SU-DHL-6 (cell line): Measurements from ENCODE around the gene HBB.

ENCODE experiments used
- H2AFZ ChIP-seq: fragments of 200-600 bp; sonication (generic); 2 replicates; pipeline ENCODE4 v1.6.1; 2014; ENCODE audit warnings: low read depth, mild to moderate bottlenecking, moderate library complexity, mixed read lengths, antibody characterized with exemption, low read length; ENCODE audit not compliant: severe bottlenecking
- H3F3A ChIP-seq: fragments of 200-600 bp; shearing (Covaris generic); 2 replicates; pipeline ENCODE4 v1.6.0; 2016; ENCODE audit warnings: antibody characterized with exemption, mild to moderate bottlenecking; ENCODE audit not compliant: insufficient read depth
- H3K27ac ChIP-seq: fragments of 200-600 bp; sonication (generic); 2 replicates; pipeline ENCODE4 v1.5.1; 2016; ENCODE audit warnings: low read depth, mild to moderate bottlenecking, low read length, moderate library complexity, mixed read lengths
- H3K27me3 ChIP-seq: fragments of 200-600 bp; sonication (generic), shearing (Covaris generic); 2 replicates; pipeline ENCODE4 v1.6.0; 2014; ENCODE audit warnings: mild to moderate bottlenecking, low read length
- H3K36me3 ChIP-seq: fragments of 200-600 bp; sonication (generic); 2 replicates; pipeline ENCODE4 v1.6.1; 2014; ENCODE audit warnings: mild to moderate bottlenecking, low read length, mixed read lengths
- H3K4me2 ChIP-seq: fragments of 300-600, 200-600 bp; shearing (Covaris generic), sonication (generic); 2 replicates; pipeline ENCODE4 v1.6.0; 2014; ENCODE audit warnings: low read length, low read depth, mild to moderate bottlenecking; ENCODE audit not compliant: poor library complexity, severe bottlenecking
- H3K4me3 ChIP-seq: fragments of 200-600 bp; sonication (generic); 2 replicates; pipeline ENCODE4 v1.5.1; 2014; ENCODE audit warnings: antibody characterized with exemption, low read length, mild to moderate bottlenecking, mixed read lengths; ENCODE audit not compliant: insufficient read depth, poor library complexity, severe bottlenecking
- H3K79me2 ChIP-seq: fragments of 200-600 bp; sonication (generic); 2 replicates; pipeline ENCODE4 v1.6.1; 2014; ENCODE audit warnings: mild to moderate bottlenecking, low read length, moderate library complexity; ENCODE audit not compliant: insufficient read depth
- H3K9ac ChIP-seq: fragments of 200-600 bp; sonication (generic); 2 replicates; pipeline ENCODE4 v1.7.0; 2014; ENCODE audit warnings: mild to moderate bottlenecking, low read length
- H3K9me2 ChIP-seq: fragments of 200-600 bp; sonication (generic); replicated peaks from 2 replicates; pipeline ENCODE4 v1.6.1; 2014; ENCODE audit warnings: low read length; ENCODE audit not compliant: insufficient read depth
- H3K9me3 ChIP-seq: fragments of 200-600 bp; sonication (generic); 2 replicates; pipeline ENCODE4 v1.6.1; 2014; ENCODE audit warnings: low read length, mixed read lengths; ENCODE audit not compliant: insufficient read depth
- H4K20me1 ChIP-seq: fragments of 200-600 bp; sonication (generic); 2 replicates; pipeline ENCODE4 v1.6.1; 2014; ENCODE audit warnings: low read depth, mild to moderate bottlenecking, antibody characterized with exemption, low read length, moderate library complexity, mixed read lengths
- EZH2phosphoT487 ChIP-seq: fragments of 200-600 bp; sonication (generic), shearing (Covaris generic); conservative IDR thresholded peaks from 2 replicates; pipeline ENCODE4 v1.6.1; 2018; ENCODE audit warnings: mild to moderate bottlenecking, antibody characterized with exemption, low read length, moderate library complexity, mixed read lengths
- TF ChIP-seq, protein P1 (sequence below): fragments of 200-600 bp; sonication (generic); IDR thresholded peaks from one replicate; pipeline ENCODE4 v1.5.1; 2017; ENCODE audit warnings: antibody characterized with exemption, mild to moderate bottlenecking, low read length, moderate library complexity; ENCODE audit not compliant: insufficient read depth, poor library complexity, severe bottlenecking

The HBB gene

DNA sequence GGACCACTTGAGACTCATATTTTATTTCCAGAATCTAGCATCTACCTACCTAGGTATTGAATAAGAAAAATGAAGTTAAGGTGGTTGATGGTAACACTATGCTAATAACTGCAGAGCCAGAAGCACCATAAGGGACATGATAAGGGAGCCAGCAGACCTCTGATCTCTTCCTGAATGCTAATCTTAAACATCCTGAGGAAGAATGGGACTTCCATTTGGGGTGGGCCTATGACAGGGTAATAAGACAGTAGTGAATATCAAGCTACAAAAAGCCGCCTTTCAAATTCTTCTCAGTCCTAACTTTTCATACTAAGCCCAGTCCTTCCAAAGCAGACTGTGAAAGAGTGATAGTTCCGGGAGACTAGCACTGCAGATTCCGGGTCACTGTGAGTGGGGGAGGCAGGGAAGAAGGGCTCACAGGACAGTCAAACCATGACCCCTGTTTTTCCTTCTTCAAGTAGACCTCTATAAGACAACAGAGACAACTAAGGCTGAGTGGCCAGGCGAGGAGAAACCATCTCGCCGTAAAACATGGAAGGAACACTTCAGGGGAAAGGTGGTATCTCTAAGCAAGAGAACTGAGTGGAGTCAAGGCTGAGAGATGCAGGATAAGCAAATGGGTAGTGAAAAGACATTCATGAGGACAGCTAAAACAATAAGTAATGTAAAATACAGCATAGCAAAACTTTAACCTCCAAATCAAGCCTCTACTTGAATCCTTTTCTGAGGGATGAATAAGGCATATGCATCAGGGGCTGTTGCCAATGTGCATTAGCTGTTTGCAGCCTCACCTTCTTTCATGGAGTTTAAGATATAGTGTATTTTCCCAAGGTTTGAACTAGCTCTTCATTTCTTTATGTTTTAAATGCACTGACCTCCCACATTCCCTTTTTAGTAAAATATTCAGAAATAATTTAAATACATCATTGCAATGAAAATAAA lies 2.1 kb downstream of the HBB start:
- Histone ChIP-seq H3K79me2 (no peaks in the 10 kb centered on the region), H3K27ac (no peak overlapping the region), H4K20me1 (no peaks in the 10 kb centered on the region), H3K27me3 (no peaks in the 10 kb centered on the region), H3K9me2 (no peaks in the 10 kb centered on the region), H3F3A (no peaks in the 10 kb centered on the region), H3K4me2 (no peak overlapping the region), H3K9me3 (no peaks in the 10 kb centered on the region), H3K36me3 (no peaks in the 10 kb centered on the region), H3K9ac (no peak overlapping the region), H3K4me3 (no peak overlapping the region), H2AFZ (no peak overlapping the region)
- TF ChIP-seq, protein P1, sequence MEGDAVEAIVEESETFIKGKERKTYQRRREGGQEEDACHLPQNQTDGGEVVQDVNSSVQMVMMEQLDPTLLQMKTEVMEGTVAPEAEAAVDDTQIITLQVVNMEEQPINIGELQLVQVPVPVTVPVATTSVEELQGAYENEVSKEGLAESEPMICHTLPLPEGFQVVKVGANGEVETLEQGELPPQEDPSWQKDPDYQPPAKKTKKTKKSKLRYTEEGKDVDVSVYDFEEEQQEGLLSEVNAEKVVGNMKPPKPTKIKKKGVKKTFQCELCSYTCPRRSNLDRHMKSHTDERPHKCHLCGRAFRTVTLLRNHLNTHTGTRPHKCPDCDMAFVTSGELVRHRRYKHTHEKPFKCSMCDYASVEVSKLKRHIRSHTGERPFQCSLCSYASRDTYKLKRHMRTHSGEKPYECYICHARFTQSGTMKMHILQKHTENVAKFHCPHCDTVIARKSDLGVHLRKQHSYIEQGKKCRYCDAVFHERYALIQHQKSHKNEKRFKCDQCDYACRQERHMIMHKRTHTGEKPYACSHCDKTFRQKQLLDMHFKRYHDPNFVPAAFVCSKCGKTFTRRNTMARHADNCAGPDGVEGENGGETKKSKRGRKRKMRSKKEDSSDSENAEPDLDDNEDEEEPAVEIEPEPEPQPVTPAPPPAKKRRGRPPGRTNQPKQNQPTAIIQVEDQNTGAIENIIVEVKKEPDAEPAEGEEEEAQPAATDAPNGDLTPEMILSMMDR, result no peak
- no peak for TF ChIP-seq EZH2phosphoT487

DNA sequence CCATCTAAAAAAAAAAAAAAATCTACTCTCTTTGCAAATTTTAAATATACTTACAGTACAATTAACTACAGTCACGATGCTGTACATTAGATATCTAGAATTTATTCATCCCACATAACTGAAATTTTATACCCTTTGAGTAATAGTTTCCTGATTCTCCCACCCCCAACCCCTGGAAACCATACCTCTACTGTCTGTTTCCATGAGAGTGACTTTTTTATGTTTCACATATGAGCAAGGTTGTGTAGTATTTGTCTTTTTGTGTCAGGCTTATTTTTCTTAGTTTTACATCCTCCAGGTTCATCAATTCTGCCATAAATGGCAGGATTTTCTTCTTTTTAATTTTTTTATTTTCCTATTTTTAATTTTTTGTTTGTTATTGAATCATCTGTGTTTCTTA lies 3.2 kb downstream of the HBB start:
- no peak for TF ChIP-seq EZH2phosphoT487
- TF ChIP-seq, protein P1, result no peak
- H3K4me2 ChIP-seq, result no peak overlapping the region
- no peaks in the 10 kb centered on the region for H3F3A ChIP-seq
- no peaks in the 10 kb centered on the region for H3K9me3 ChIP-seq
- no peaks in the 10 kb centered on the region for H3K27me3 ChIP-seq
- no peak overlapping the region for H2AFZ ChIP-seq
- no peaks in the 10 kb centered on the region for H4K20me1 ChIP-seq
- no peak overlapping the region for H3K27ac ChIP-seq
- no peak overlapping the region for H3K4me3 ChIP-seq
- H3K9me2 ChIP-seq, result no peaks in the 10 kb centered on the region
- H3K9ac ChIP-seq, result no peak overlapping the region
- no peaks in the 10 kb centered on the region for H3K79me2 ChIP-seq
- H3K36me3 ChIP-seq, result no peaks in the 10 kb centered on the region

DNA sequence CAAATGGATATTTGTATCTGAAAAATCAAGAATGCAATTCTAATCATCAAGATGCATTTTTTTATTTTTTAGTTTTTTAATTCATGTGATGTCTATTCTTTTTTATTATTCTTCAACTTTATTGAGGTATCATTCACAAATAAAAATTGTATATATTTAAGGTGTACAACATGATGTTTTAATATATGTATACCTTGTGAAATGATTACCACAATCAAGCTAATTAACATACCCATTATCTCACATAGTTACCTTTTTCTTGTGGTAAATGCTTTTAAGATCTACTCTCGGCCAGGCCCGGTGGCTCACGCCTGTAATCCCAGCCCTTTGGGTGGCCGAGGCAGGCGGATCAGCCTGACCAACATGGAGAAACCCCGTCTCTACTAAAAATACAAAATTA lies 3.7 kb downstream of the HBB start:
- Histone ChIP-seq H3K4me3 (no peak overlapping the region), H3K4me2 (no peak overlapping the region), H3F3A (no peaks in the 10 kb centered on the region), H3K27me3 (no peaks in the 10 kb centered on the region), H4K20me1 (no peaks in the 10 kb centered on the region), H3K79me2 (no peaks in the 10 kb centered on the region), H2AFZ (no peak overlapping the region), H3K9me2 (no peaks in the 10 kb centered on the region), H3K9me3 (no peaks in the 10 kb centered on the region), H3K9ac (no peak overlapping the region), H3K36me3 (no peaks in the 10 kb centered on the region), H3K27ac (no peak overlapping the region)
- TF ChIP-seq, protein P1, result no peak
- TF ChIP-seq EZH2phosphoT487, result no peak
